RWPE2 (cell line): ENCODE results near the gene BTBD18.
A peak's percentile ranks its signal among the peaks of the same experiment; 100 is the strongest.

Experiments
- ATAC-seq: fragments of 200-7000 bp; cut with Tn5 transposase; 3 replicates; pipeline ENCODE4 v1.9.1; 2021; ENCODE audit warnings: low read depth
- DNase-seq: peaks from one replicate; pipeline ENCODE4 v3.0.0-alpha.2; 2020; ENCODE audit warnings: low spot score
- H3K27ac ChIP-seq: fragments of 450-650 bp; 2 replicates; pipeline ENCODE4 v1.5.1; 2017; ENCODE audit warnings: mild to moderate bottlenecking; ENCODE audit not compliant: poor library complexity, severe bottlenecking
- H3K27me3 ChIP-seq: fragments of 250-450 bp; sonication (Bioruptor Pico); 2 replicates; pipeline ENCODE4 v1.5.1; 2021; ENCODE audit warnings: mild to moderate bottlenecking, moderate library complexity; ENCODE audit not compliant: insufficient read depth, poor library complexity, severe bottlenecking
- H3K36me3 ChIP-seq: fragments of 250-450 bp; sonication (Bioruptor Pico); 2 replicates; pipeline ENCODE4 v1.5.1; 2020; ENCODE audit warnings: low read depth, mild to moderate bottlenecking, moderate library complexity
- H3K4me1 ChIP-seq: fragments of 250-450 bp; sonication (Bioruptor Pico); 2 replicates; pipeline ENCODE4 v1.5.1; 2021; ENCODE audit warnings: mild to moderate bottlenecking, moderate library complexity; ENCODE audit not compliant: insufficient read depth, poor library complexity, severe bottlenecking
- H3K4me3 ChIP-seq: fragments of 250-450 bp; sonication (Bioruptor Pico); 2 replicates; pipeline ENCODE4 v1.5.1; 2021; ENCODE audit warnings: mild to moderate bottlenecking, moderate library complexity; ENCODE audit not compliant: severe bottlenecking
- H3K9me3 ChIP-seq: fragments of 250-450 bp; sonication (Bioruptor Pico); 2 replicates; pipeline ENCODE4 v1.5.1; 2021; ENCODE audit warnings: mild to moderate bottlenecking, moderate library complexity; ENCODE audit not compliant: severe bottlenecking
- TF ChIP-seq, protein P1 (sequence below): fragments of 450-650 bp; IDR thresholded peaks from one replicate; pipeline ENCODE4 v1.5.1; 2017; ENCODE audit warnings: mild to moderate bottlenecking, moderate library complexity; ENCODE audit not compliant: poor library complexity, severe bottlenecking

Gene BTBD18

DNA sequence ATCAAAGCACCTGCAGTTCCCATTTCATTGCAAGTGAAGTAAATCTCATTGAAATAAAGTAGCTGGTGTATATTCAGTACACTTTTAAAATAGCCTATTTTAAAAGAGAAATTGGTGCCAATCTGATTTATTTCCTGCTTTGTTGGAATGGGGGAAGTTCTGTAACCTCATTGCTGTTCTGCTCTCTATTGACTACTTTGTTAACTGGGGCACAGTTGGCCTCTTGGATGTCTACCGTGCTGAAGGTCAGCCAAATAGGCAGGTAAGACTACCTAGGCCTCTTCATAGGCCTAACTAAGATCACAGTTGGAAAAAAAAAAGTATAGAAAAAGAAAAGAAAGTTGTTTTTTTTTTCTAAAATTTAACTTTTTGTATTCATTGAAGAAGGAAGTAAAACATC, 19.2 kb upstream of the BTBD18 start:
- ATAC-seq (no peak), DNase-seq (no peak)
- peak overlapping the region; percentile 62 for H3K27ac ChIP-seq
- H3K4me3 ChIP-seq: no peak overlapping the region
- H3K4me1 ChIP-seq: peaks cover 55% of the 10 kb centered on the region
- H3K27me3 ChIP-seq: no peaks in the 10 kb centered on the region
- H3K9me3 ChIP-seq: no peaks in the 10 kb centered on the region
- H3K36me3 ChIP-seq: peaks cover 21% of the 10 kb centered on the region
- TF ChIP-seq, protein P1, sequence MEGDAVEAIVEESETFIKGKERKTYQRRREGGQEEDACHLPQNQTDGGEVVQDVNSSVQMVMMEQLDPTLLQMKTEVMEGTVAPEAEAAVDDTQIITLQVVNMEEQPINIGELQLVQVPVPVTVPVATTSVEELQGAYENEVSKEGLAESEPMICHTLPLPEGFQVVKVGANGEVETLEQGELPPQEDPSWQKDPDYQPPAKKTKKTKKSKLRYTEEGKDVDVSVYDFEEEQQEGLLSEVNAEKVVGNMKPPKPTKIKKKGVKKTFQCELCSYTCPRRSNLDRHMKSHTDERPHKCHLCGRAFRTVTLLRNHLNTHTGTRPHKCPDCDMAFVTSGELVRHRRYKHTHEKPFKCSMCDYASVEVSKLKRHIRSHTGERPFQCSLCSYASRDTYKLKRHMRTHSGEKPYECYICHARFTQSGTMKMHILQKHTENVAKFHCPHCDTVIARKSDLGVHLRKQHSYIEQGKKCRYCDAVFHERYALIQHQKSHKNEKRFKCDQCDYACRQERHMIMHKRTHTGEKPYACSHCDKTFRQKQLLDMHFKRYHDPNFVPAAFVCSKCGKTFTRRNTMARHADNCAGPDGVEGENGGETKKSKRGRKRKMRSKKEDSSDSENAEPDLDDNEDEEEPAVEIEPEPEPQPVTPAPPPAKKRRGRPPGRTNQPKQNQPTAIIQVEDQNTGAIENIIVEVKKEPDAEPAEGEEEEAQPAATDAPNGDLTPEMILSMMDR: no peak

DNA sequence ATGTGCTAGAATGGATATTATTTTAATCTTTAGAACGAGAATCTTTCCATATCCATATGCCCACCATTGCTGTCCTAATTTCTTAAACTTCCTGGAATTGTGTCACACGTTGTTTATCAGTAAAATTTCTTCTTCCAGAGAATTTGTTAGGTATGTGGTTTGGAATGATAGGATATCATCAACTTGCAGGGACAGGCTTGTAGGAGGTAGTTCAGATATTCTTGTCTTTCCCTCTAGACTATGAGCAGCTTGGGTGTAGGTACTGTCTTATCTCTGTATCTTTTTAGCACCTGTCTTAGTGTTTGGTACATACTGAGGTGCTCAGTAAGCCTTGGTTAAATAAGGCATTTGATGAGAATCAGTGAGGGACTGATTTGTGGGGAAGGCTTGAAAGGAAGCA, 13.4 kb upstream of the BTBD18 start:
- peaks cover 21% of the 10 kb centered on the region for H3K4me1 ChIP-seq

DNA sequence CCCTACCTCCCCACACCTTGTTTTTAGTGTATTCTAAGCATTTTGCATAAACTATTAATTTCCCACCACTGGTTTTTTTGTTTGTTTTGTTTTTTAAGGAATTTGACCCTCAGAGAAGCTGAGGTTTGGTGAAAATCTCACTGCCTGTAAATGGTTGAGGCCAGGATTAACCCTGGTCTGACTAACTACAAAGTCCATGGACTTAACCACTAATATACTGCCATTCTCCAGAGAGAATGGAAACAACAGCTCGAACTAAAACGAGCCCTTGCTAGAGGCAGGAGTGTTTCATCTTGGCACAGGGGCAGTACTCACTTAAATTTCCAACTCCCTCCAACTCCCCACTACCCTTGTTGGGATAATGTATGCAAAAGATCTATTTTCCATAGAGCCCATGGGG, 12.9 kb upstream of the BTBD18 start:
- Histone ChIP-seq H3K36me3 (peaks cover 13% of the 10 kb centered on the region), H3K4me3 (peak overlapping the region; percentile 55), H3K27me3 (no peaks in the 10 kb centered on the region), H3K4me1 (peaks cover 19% of the 10 kb centered on the region), H3K27ac (peak overlapping the region; percentile 86), H3K9me3 (no peaks in the 10 kb centered on the region)
- DNase-seq (no peak), ATAC-seq (no peak)
- TF ChIP-seq, protein P1: no peak

More for the DNA sequence above, 13.4 kb upstream of the BTBD18 start:
- ATAC-seq (0 out of 3 replicates have a peak, but pooled peaks have one; percentile 23), DNase-seq (no peak)
- H3K36me3 ChIP-seq: peaks cover 14% of the 10 kb centered on the region
- TF ChIP-seq, protein P1: no peak
- peak overlapping the region; percentile 86 for H3K27ac ChIP-seq
- H3K4me3 ChIP-seq: peak overlapping the region; percentile 55
- no peaks in the 10 kb centered on the region for H3K27me3 ChIP-seq
- H3K9me3 ChIP-seq: no peaks in the 10 kb centered on the region

DNA sequence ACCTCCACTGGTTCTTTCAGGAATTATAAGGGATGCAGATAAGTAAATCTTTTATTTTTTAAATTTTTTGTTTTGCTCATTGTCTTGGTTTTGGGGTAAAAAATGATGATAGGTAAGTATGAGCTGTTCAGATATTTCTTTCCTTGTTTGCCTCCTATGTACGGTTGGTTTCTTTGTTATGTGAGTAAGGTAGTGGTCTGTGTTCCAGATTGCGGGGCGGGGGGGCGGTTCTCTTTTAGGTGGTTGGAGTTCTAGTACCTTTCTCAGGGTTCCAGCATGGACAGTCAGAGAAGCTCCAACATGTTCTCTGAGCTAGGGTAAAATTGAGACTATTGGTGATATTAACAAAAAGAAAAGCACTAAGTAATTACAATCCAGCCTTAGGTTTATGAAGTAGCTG, 12.4 kb upstream of the BTBD18 start:
- TF ChIP-seq, protein P1: no peak
- H3K4me3 ChIP-seq: peak overlapping the region; percentile 55
- peaks cover 11% of the 10 kb centered on the region for H3K36me3 ChIP-seq
- no peaks in the 10 kb centered on the region for H3K9me3 ChIP-seq
- no peaks in the 10 kb centered on the region for H3K27me3 ChIP-seq
- ATAC-seq (no peak), DNase-seq (no peak)
- H3K27ac ChIP-seq: peak overlapping the region; percentile 86
- peaks cover 17% of the 10 kb centered on the region for H3K4me1 ChIP-seq

DNA sequence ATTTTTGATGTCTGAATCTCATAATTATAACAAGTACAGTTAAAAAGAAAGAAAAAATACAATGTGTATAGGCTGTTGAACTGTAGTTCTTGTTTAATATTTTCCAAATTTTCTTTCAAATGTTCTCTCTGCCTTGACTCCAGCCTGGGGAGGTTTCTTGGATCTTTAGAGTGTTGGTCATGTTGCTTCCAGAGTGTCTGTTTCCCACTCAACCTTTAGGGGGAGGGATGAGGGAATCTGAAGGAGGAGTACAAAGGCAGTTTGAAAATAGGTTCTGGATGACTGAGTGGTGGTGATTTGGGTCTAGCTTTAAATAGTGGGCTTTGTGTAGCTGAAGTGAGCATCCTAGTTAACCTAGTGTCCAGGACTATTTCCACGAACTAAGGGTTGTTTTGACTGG, 11.9 kb upstream of the BTBD18 start:
- Histone ChIP-seq H3K27me3 (no peaks in the 10 kb centered on the region), H3K36me3 (peaks cover 11% of the 10 kb centered on the region), H3K9me3 (no peaks in the 10 kb centered on the region), H3K27ac (peak overlapping the region; percentile 86), H3K4me3 (peak overlapping the region; percentile 55), H3K4me1 (peaks cover 17% of the 10 kb centered on the region)
- ATAC-seq (peak; percentile 62), DNase-seq (no peak)
- TF ChIP-seq, protein P1: peak; percentile 24
